ENCODE data around the gene GAPDH.

Gene GAPDH

GRCh38 chr12:6529291-6529737 lies 5.0 kb upstream of the GAPDH start:
- DNase-seq (ENCODE audit: low read depth): no peak

GRCh38 chr12:6530576-6531260 lies 3.6 kb upstream of the GAPDH start:
- DNase-seq (ENCODE audit: low read depth): no peak

- peak; percentile 76 for DNase-seq (ENCODE audit: low read depth)
Measured at GRCh38 chr12:6532051-6532926, 2.0 kb upstream of the GAPDH start.

- DNase-seq (ENCODE audit: low read depth): no peak
Measured at GRCh38 chr12:6532927-6533652, 1.2 kb upstream of the GAPDH start.

GRCh38 chr12:6533653-6533922 lies 729 bp upstream of the GAPDH start:
- DNase-seq (ENCODE audit: low read depth): no peak

- no peak for DNase-seq (ENCODE audit: low read depth)
Measured at GRCh38 chr12:6534695-6534944, 303 bp downstream of the GAPDH start.

- DNase-seq (ENCODE audit: low read depth): peak; percentile 65
Measured at GRCh38 chr12:6534945-6535696, 804 bp downstream of the GAPDH start.

GRCh38 chr12:6535697-6535946 lies 1.3 kb downstream of the GAPDH start:
- DNase-seq (ENCODE audit: low read depth): no peak

- DNase-seq (ENCODE audit: low read depth): no peak
Measured at GRCh38 chr12:6535960-6536847, 1.9 kb downstream of the GAPDH start.

- no peak for DNase-seq (ENCODE audit: low read depth)
Measured at GRCh38 chr12:6536894-6537579, 2.7 kb downstream of the GAPDH start.

- peak; percentile 63 for DNase-seq (ENCODE audit: low read depth)
Measured at GRCh38 chr12:6537580-6538419, 3.5 kb downstream of the GAPDH start.

- no peak for DNase-seq (ENCODE audit: low read depth)
Measured at GRCh38 chr12:6538420-6539313, 4.3 kb downstream of the GAPDH start.

GRCh38 chr12:6539314-6539682 lies 5.0 kb downstream of the GAPDH start:
- no peak for DNase-seq (ENCODE audit: low read depth)

GRCh38 chr12:6539707-6540134 lies 5.4 kb downstream of the GAPDH start:
- no peak for DNase-seq (ENCODE audit: low read depth)

GRCh38 chr12:6540181-6540877 lies 6.0 kb downstream of the GAPDH start:
- DNase-seq (ENCODE audit: low read depth): no peak

GRCh38 chr12:6541371-6542165 lies 7.3 kb downstream of the GAPDH start:
- no peak for DNase-seq (ENCODE audit: low read depth)

GRCh38 chr12:6542209-6543009 lies 8.1 kb downstream of the GAPDH start:
- no peak for DNase-seq (ENCODE audit: low read depth)
